Astrocyte (in vitro differentiated cells and primary cell): ENCODE measurements around the gene TRERF1. TPM values are rescaled to one million over a fixed set of nuclear protein-coding genes. Genes with fewer than 3 reads are reported as not detected.
A peak's percentile ranks its signal among the peaks of the same experiment; 100 is the strongest.

ENCODE experiments used
- DNase-seq: peaks from one replicate; pipeline ENCODE4 v3.0.0-alpha.2; 2010; ENCODE audit warnings: low read depth
- FAIRE-seq: peaks from 2 replicates; lab custom pipeline; 2011; peaks lifted over from hg19 to GRCh38; lab: Jason Lieb, UNC
- H2AFZ ChIP-seq: 2 replicates; pipeline ENCODE4 v1.6.0; 2012; ENCODE audit warnings: low read depth, low read length, inconsistent platforms
- H3K27ac ChIP-seq: 2 replicates; pipeline ENCODE4 v1.5.1; 2011; ENCODE audit warnings: low read depth, low read length, inconsistent platforms
- H3K27me3 ChIP-seq: 2 replicates; pipeline ENCODE4 v1.6.0; 2011; ENCODE audit warnings: low read length, inconsistent platforms; ENCODE audit not compliant: insufficient read depth
- H3K36me3 ChIP-seq: 2 replicates; pipeline ENCODE4 v1.5.1; 2011; ENCODE audit warnings: low read length, inconsistent platforms; ENCODE audit not compliant: insufficient read depth
- H3K4me1 ChIP-seq: 2 replicates; pipeline ENCODE4 v1.5.1; 2011; ENCODE audit warnings: low read length, inconsistent platforms; ENCODE audit not compliant: insufficient read depth
- H3K4me2 ChIP-seq: 2 replicates; pipeline ENCODE4 v1.6.0; 2012; ENCODE audit warnings: low read length, inconsistent platforms
- H3K4me3 ChIP-seq: 2 replicates; pipeline ENCODE4 v1.5.1; 2011; ENCODE audit warnings: low read depth, mild to moderate bottlenecking, low read length, inconsistent platforms; ENCODE audit not compliant: insufficient read depth
- H3K79me2 ChIP-seq: 2 replicates; pipeline ENCODE4 v1.6.0; 2012; ENCODE audit warnings: mild to moderate bottlenecking, low read length, inconsistent platforms; ENCODE audit not compliant: insufficient read depth
- H3K9ac ChIP-seq: 2 replicates; pipeline ENCODE4 v1.6.0; 2012; ENCODE audit warnings: mild to moderate bottlenecking, low read length, inconsistent platforms
- H3K9me3 ChIP-seq: 2 replicates; pipeline ENCODE4 v1.5.1; 2012; ENCODE audit warnings: low read depth, mild to moderate bottlenecking, low read length, inconsistent platforms; ENCODE audit not compliant: insufficient read depth
- H4K20me1 ChIP-seq: 2 replicates; pipeline ENCODE4 v1.6.0; 2012; ENCODE audit warnings: low read length, inconsistent platforms; ENCODE audit not compliant: insufficient read depth
- H3K27ac Mint-ChIP-seq: one replicate; pipeline ENCODE4 v1.8.0; 2021; ENCODE audit warnings: mild to moderate bottlenecking, mixed read lengths; ENCODE audit not compliant: unreplicated experiment
- H3K27me3 Mint-ChIP-seq: one replicate; pipeline ENCODE4 v1.8.0; 2021; ENCODE audit warnings: low read depth, mixed read lengths; ENCODE audit not compliant: unreplicated experiment
- H3K36me3 Mint-ChIP-seq: one replicate; pipeline ENCODE4 v1.8.0; 2021; ENCODE audit warnings: low read depth, mixed read lengths; ENCODE audit not compliant: unreplicated experiment
- H3K4me1 Mint-ChIP-seq: one replicate; pipeline ENCODE4 v1.8.0; 2021; ENCODE audit warnings: low read depth, mixed read lengths; ENCODE audit not compliant: unreplicated experiment
- H3K4me3 Mint-ChIP-seq: one replicate; pipeline ENCODE4 v1.8.0; 2021; ENCODE audit warnings: mild to moderate bottlenecking, moderate library complexity, mixed read lengths; ENCODE audit not compliant: unreplicated experiment
- H3K9me3 Mint-ChIP-seq: one replicate; pipeline ENCODE4 v1.8.0; 2021; ENCODE audit warnings: mild to moderate bottlenecking, mixed read lengths; ENCODE audit not compliant: unreplicated experiment
- EZH2 ChIP-seq: IDR thresholded peaks from 2 replicates; pipeline ENCODE4 v1.6.1; 2012; ENCODE audit warnings: mild to moderate bottlenecking, low read length, inconsistent platforms; ENCODE audit not compliant: insufficient read depth
- total RNA-seq: library from RNA; stranded (reverse); gene quantifications from 2 replicates; pipeline ENCODE4 v1.2.1, GENCODE V29; 2021
- TF ChIP-seq, protein P1 (sequence below): IDR thresholded peaks from 2 replicates; pipeline ENCODE4 v1.5.1; 2011; ENCODE audit warnings: low read depth, mild to moderate bottlenecking, inconsistent platforms, low read length, moderate library complexity; ENCODE audit not compliant: insufficient read depth

TRERF1 gene
- total RNA-seq, 1 donor from 2014 or later, result 8.6 TPM

DNA sequence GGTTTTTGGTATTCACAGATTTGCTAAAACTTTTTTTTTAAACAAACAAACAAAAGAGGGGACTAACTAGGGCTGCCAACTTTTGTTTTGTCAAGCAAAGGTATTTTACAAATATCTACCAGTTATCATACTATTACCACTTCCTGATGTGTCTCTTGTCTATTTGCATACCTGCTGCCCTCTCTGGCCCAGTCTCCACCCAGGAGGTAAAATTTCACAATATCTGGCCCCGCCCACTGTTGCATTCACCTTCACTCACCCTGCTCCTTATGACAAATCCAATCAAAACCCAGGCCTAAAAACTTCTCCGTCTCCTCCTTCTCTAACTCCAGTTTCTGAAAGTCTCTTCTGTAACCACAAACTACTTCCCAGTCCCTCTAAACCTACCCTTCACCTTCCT, 82.2 kb downstream of the TRERF1 start:
- no peak overlapping the region for H2AFZ ChIP-seq
- no peaks in the 10 kb centered on the region for H3K9me3 ChIP-seq
- no peak for FAIRE-seq
- Mint-ChIP-seq H3K4me1 (peaks cover 12% of the 10 kb centered on the region), H3K4me3 (no peak overlapping the region), H3K9me3 (peaks cover under 1% of the 10 kb centered on the region), H3K27ac (no peak overlapping the region), H3K27me3 (no peaks in the 10 kb centered on the region), H3K36me3 (peaks cover 11% of the 10 kb centered on the region)
- H3K4me2 ChIP-seq, result no peak overlapping the region
- peaks cover 17% of the 10 kb centered on the region for H4K20me1 ChIP-seq
- H3K36me3 ChIP-seq, result no peaks in the 10 kb centered on the region
- DNase-seq, result no peak
- H3K27me3 ChIP-seq, result no peaks in the 10 kb centered on the region
- peaks cover 13% of the 10 kb centered on the region for H3K4me1 ChIP-seq
- TF ChIP-seq, protein P1, sequence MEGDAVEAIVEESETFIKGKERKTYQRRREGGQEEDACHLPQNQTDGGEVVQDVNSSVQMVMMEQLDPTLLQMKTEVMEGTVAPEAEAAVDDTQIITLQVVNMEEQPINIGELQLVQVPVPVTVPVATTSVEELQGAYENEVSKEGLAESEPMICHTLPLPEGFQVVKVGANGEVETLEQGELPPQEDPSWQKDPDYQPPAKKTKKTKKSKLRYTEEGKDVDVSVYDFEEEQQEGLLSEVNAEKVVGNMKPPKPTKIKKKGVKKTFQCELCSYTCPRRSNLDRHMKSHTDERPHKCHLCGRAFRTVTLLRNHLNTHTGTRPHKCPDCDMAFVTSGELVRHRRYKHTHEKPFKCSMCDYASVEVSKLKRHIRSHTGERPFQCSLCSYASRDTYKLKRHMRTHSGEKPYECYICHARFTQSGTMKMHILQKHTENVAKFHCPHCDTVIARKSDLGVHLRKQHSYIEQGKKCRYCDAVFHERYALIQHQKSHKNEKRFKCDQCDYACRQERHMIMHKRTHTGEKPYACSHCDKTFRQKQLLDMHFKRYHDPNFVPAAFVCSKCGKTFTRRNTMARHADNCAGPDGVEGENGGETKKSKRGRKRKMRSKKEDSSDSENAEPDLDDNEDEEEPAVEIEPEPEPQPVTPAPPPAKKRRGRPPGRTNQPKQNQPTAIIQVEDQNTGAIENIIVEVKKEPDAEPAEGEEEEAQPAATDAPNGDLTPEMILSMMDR, result no peak
- no peak for TF ChIP-seq EZH2
- H3K79me2 ChIP-seq, result peaks cover 31% of the 10 kb centered on the region
- no peak overlapping the region for H3K9ac ChIP-seq
- H3K4me3 ChIP-seq, result no peak overlapping the region
- H3K27ac ChIP-seq, result no peak overlapping the region

DNA sequence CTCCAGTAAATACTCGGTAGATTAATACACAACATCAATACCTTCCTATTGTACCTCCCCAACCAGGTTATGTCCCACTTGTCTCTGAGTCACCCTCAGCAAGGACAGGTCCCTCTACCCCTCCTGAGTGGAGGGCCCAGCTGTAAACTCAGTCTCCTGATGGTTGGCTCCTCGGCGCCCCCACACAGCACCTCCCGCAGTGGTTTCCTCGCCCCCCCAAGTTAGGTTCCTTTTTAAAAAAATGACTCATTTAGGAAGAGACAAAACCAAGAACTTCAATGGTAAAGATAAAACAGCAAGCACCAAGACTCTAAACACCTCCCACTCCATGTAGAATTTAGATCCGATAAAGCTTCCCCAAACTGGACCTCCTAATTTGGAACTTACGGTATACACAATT, 83.5 kb downstream of the TRERF1 start:
- TF ChIP-seq, protein P1, result no peak
- TF ChIP-seq EZH2, result no peak
- Histone ChIP-seq H2AFZ (no peak overlapping the region), H4K20me1 (peaks cover 25% of the 10 kb centered on the region), H3K27me3 (no peaks in the 10 kb centered on the region), H3K9ac (peak overlapping the region; percentile 13), H3K4me3 (no peak overlapping the region), H3K4me1 (peaks cover 13% of the 10 kb centered on the region), H3K36me3 (no peaks in the 10 kb centered on the region), H3K9me3 (no peaks in the 10 kb centered on the region), H3K27ac (no peak overlapping the region), H3K4me2 (peak overlapping the region; percentile 67), H3K79me2 (peaks cover 27% of the 10 kb centered on the region)
- H3K4me3 Mint-ChIP-seq, result no peak overlapping the region
- peaks cover 5% of the 10 kb centered on the region for H3K9me3 Mint-ChIP-seq
- no peak overlapping the region for H3K27ac Mint-ChIP-seq
- H3K27me3 Mint-ChIP-seq, result no peaks in the 10 kb centered on the region
- no peak for DNase-seq
- H3K36me3 Mint-ChIP-seq, result peaks cover 15% of the 10 kb centered on the region
- peaks cover 9% of the 10 kb centered on the region for H3K4me1 Mint-ChIP-seq
- FAIRE-seq, result no peak

DNA sequence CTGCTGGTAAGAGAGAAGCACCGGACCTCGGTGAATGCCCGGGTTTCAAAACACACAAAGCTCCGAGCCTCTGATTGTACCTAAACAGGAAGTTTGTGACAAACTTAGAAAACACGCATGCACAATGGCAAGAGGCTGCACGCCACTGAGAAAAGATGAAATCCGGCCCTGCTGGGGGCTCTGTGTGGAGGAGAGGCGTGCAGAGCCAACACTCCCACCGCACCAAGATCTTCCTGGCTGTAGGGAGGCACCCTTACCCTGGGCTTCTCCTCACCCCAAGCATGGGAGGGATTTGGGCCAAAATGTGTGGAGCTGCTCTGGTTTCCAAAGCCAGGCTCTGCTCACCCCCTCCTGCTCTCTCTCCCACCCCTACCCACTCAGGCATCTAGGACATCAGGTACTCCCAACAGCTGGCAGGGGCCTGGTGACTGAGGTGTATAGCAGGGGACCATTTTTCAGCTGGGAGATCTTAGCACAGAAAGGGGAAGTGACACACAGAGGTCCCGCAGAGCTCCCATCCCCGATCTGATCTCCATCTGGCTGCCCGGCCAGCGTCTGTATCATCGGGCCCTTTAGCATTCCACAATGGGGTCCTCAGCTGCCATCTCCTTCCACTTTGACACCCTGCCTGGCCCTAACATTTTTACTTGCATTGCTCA, 84.2 kb downstream of the TRERF1 start:
- Histone ChIP-seq H3K9me3 (no peaks in the 10 kb centered on the region), H3K27ac (peak overlapping the region; percentile 6), H3K27me3 (no peaks in the 10 kb centered on the region), H4K20me1 (peaks cover 25% of the 10 kb centered on the region), H3K79me2 (peaks cover 27% of the 10 kb centered on the region), H3K9ac (peak overlapping the region; percentile 13), H2AFZ (no peak overlapping the region), H3K4me3 (no peak overlapping the region), H3K36me3 (no peaks in the 10 kb centered on the region), H3K4me1 (peaks cover 13% of the 10 kb centered on the region), H3K4me2 (peak overlapping the region; percentile 67)
- H3K27ac Mint-ChIP-seq, result no peak overlapping the region
- FAIRE-seq (no peak), DNase-seq (no peak)
- H3K9me3 Mint-ChIP-seq, result peaks cover 5% of the 10 kb centered on the region
- no peaks in the 10 kb centered on the region for H3K27me3 Mint-ChIP-seq
- H3K4me3 Mint-ChIP-seq, result no peak overlapping the region
- peaks cover 19% of the 10 kb centered on the region for H3K36me3 Mint-ChIP-seq
- TF ChIP-seq, protein P1, result no peak
- TF ChIP-seq EZH2, result no peak
- peaks cover 9% of the 10 kb centered on the region for H3K4me1 Mint-ChIP-seq
